GM19351 (cell line): Measurements from ENCODE around the gene SYNE4.
"Not testable (repeated sequence)": the region's sequence is repeated elsewhere in the genome, so short reads cannot be mapped to it uniquely, and the experiment has no call there.

Experiments
- ATAC-seq: cut with Tn5 transposase; IDR thresholded peaks from one replicate; pipeline ENCODE4 v1.9.1; 2021; ENCODE audit warnings: mild to moderate bottlenecking, moderate library complexity; ENCODE audit not compliant: unreplicated experiment

SYNE4 gene

DNA sequence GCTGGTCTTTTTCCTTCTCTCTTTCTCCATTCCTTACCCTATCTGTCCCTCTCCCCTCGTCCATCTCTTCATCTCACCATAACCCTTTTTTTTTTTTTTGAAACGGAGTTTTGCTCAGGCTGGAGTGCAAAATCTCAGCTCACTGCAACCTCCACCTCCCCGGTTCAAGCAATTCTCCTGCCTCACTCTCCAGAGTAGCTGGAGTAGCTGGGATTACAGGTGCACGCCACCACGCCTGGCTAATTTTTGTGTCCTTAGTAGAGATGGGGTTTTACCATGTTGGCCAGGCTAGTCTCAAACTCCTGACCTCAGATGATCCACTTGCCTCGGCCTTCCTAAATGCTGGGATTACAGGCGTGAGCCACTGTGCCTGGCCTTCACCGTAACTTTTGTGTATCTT, 51.2 kb downstream of the SYNE4 start:
- ATAC-seq: not testable (repeated sequence)

DNA sequence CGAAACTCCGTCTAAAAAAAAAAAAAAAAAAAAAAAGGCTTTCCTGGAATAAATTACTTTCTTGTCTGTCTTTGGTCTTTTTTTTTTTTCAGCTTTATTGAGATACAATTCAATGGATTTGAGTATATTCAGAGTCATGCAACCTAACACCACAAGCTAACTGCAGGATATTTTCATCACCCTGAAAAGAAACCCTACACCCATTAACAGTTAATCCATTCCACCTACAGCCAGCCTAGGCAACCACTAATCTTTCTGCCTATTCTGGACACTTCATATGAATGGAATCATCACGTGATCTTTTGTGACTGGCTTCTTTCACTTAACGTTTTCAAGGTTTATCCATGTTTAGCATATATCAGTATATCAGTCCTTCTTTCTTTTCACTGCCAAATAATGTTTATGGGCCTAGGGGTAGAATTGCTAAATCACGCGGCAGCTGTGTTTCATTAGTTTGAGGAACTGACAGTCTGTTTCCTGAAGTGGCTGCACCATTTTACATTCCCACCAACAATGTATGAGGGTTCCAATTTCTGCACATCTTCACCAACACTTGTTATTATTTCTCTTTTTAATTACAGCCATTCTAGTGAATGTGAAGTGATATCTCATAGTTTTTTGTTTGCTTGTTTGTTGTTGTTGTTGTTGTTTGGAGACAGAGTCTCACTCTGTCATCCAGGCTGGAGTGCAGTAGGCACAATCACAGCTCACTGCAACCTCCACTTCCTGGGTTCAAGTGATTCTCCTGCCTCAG, 52.6 kb downstream of the SYNE4 start:
- ATAC-seq: no peak
